MM.1S (cell line): ENCODE measurements around the gene CKMT2.

ENCODE experiments used
- DNase-seq: peaks from one replicate; pipeline ENCODE4 v3.0.0-alpha.2; 2015
- H2AFZ ChIP-seq: fragments of 300-600 bp; sonication (generic); 2 replicates; pipeline ENCODE4 v1.6.0; 2016; ENCODE audit warnings: antibody characterized with exemption, low read length
- H3F3A ChIP-seq: fragments of 300-600 bp; sonication (generic); 2 replicates; pipeline ENCODE4 v1.6.1; 2016; ENCODE audit warnings: mild to moderate bottlenecking, antibody characterized with exemption, low read length, moderate library complexity, mixed read lengths; ENCODE audit not compliant: insufficient read depth
- H3K27ac ChIP-seq: fragments of 300-600 bp; sonication (generic); 2 replicates; pipeline ENCODE4 v1.5.1; 2016; ENCODE audit warnings: mild to moderate bottlenecking, low read length
- H3K27me3 ChIP-seq: fragments of 300-600 bp; sonication (generic); replicated peaks from 2 replicates; pipeline ENCODE4 v1.6.0; 2016; ENCODE audit warnings: low read length; ENCODE audit not compliant: insufficient read depth
- H3K36me3 ChIP-seq: fragments of 300-600 bp; sonication (generic); replicated peaks from 2 replicates; pipeline ENCODE4 v1.6.1; 2016; ENCODE audit warnings: mild to moderate bottlenecking, low read length, mixed read lengths; ENCODE audit not compliant: insufficient read depth
- H3K4me1 ChIP-seq: fragments of 300-600 bp; sonication (generic); 2 replicates; pipeline ENCODE4 v1.6.1; 2016; ENCODE audit warnings: low read length, mixed read lengths
- H3K4me2 ChIP-seq: fragments of 300-600 bp; sonication (generic); 2 replicates; pipeline ENCODE4 v1.6.0; 2016; ENCODE audit warnings: low read depth, low read length
- H3K4me3 ChIP-seq: fragments of 300-600 bp; sonication (generic); 2 replicates; pipeline ENCODE4 v1.5.1; 2016; ENCODE audit warnings: low read length, mixed read lengths
- H3K79me2 ChIP-seq: fragments of 300-600 bp; sonication (generic); 2 replicates; pipeline ENCODE4 v1.6.1; 2016; ENCODE audit warnings: mixed run types, low read length, mixed read lengths
- H3K9ac ChIP-seq: fragments of 300-600 bp; sonication (generic); 2 replicates; pipeline ENCODE4 v1.6.1; 2016; ENCODE audit warnings: low read length, mixed read lengths
- H3K9me2 ChIP-seq: fragments of 300-600 bp; sonication (generic); replicated peaks from 2 replicates; pipeline ENCODE4 v1.6.1; 2016; ENCODE audit warnings: mild to moderate bottlenecking, low read length, mixed read lengths; ENCODE audit not compliant: insufficient read depth
- H3K9me3 ChIP-seq: fragments of 300-600 bp; sonication (generic); replicated peaks from 2 replicates; pipeline ENCODE4 v1.6.1; 2016; ENCODE audit warnings: mild to moderate bottlenecking, low read length, mixed read lengths; ENCODE audit not compliant: insufficient read depth
- H4K20me1 ChIP-seq: fragments of 300-600 bp; sonication (generic); 2 replicates; pipeline ENCODE4 v1.6.1; 2016; ENCODE audit warnings: mild to moderate bottlenecking, low read length, moderate library complexity, mixed read lengths; ENCODE audit not compliant: insufficient read depth
- CTCF ChIP-seq: fragments of 300-600 bp; sonication (generic); IDR thresholded peaks from 2 replicates; pipeline ENCODE4 v1.5.1; 2016; ENCODE audit warnings: antibody characterized with exemption, low read length, mixed read lengths
- EZH2 ChIP-seq: fragments of 300-600 bp; sonication (generic); optimal IDR thresholded peaks from 2 replicates; pipeline ENCODE3; 2017; ENCODE audit warnings: low read depth, mild to moderate bottlenecking, antibody characterized with exemption, low read length, mixed read lengths
- EZH2phosphoT487 ChIP-seq: fragments of 300-600 bp; sonication (generic); IDR thresholded peaks from 2 replicates; pipeline ENCODE4 v1.6.1; 2018; ENCODE audit warnings: antibody characterized with exemption, low read length

CKMT2 gene

GRCh38 chr5:81315336-81315735 lies 82.2 kb downstream of the CKMT2 start:
- H3K9ac ChIP-seq, result no peak overlapping the region
- H3K27me3 ChIP-seq, result no peaks in the 10 kb centered on the region
- H3K4me1 ChIP-seq, result no peaks in the 10 kb centered on the region
- H3K4me2 ChIP-seq, result no peak overlapping the region
- no peaks in the 10 kb centered on the region for H3F3A ChIP-seq
- H3K4me3 ChIP-seq, result no peak overlapping the region
- no peaks in the 10 kb centered on the region for H4K20me1 ChIP-seq
- no peak for DNase-seq
- no peaks in the 10 kb centered on the region for H3K36me3 ChIP-seq
- no peak overlapping the region for H3K27ac ChIP-seq
- no peaks in the 10 kb centered on the region for H3K79me2 ChIP-seq
- H2AFZ ChIP-seq, result no peak overlapping the region
- H3K9me2 ChIP-seq, result no peaks in the 10 kb centered on the region
- no peaks in the 10 kb centered on the region for H3K9me3 ChIP-seq
- TF ChIP-seq EZH2phosphoT487 (no peak), CTCF (no peak), EZH2 (no peak)

- H3K4me2 ChIP-seq, result no peak overlapping the region
- no peaks in the 10 kb centered on the region for H3F3A ChIP-seq
- TF ChIP-seq EZH2phosphoT487 (no peak), CTCF (no peak), EZH2 (no peak)
- no peaks in the 10 kb centered on the region for H3K9me2 ChIP-seq
- H3K4me1 ChIP-seq, result no peaks in the 10 kb centered on the region
- no peaks in the 10 kb centered on the region for H3K36me3 ChIP-seq
- no peak for DNase-seq
- no peak overlapping the region for H3K9ac ChIP-seq
- H3K27me3 ChIP-seq, result no peaks in the 10 kb centered on the region
- no peak overlapping the region for H2AFZ ChIP-seq
- no peaks in the 10 kb centered on the region for H3K9me3 ChIP-seq
- H3K4me3 ChIP-seq, result no peak overlapping the region
- no peak overlapping the region for H3K27ac ChIP-seq
- no peaks in the 10 kb centered on the region for H4K20me1 ChIP-seq
- no peaks in the 10 kb centered on the region for H3K79me2 ChIP-seq
These were observed 82.7 kb downstream of the CKMT2 start for GRCh38 chr5:81315830-81316229.
